HK-2 (cell line): ENCODE measurements around the gene ALKBH3.

Experiments
- DNase-seq: peaks from one replicate; pipeline ENCODE4 v3.0.0-alpha.2; 2018; ENCODE audit not compliant: unreplicated experiment

ALKBH3 gene

DNA sequence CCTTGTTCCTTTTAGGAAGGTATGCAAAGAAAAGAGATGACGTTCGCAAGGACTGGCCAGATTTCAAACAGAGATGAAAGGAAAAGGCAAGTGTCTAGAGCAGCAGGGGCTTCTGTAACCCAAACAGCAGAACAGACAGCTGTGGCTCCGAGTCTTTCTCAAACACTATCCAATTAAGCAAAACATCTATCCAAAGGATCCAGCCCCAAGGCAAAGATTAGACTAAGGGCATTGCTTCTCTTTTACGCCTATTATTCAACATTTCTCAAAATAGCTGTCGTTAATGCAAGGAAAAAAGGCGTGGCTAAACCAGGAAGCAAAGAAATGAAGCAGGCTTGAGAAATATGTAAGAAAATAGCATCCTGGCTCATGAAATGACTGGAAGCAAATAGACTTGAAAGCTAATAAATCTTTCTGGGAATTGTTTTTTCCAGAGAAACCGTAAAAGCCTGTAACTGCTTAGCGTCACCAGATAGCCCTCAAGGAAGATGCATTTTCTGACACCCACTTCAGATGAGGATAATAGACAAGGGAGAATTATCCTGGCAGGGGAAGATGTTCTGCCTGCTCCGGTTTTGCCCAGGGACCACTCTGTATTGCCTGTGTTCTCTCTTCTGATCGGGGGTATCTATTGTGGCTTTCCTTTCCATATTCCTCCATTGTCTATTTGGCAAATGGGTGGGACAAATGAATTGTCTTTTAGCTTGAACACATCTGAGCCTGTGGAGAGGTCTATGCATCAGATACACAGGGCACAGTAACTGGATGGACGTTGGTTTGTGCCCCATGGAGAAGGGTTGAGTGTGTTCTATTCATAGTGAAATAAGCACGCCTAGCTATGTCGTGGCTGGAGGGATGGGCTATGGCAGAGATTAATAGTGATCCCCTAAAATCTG lies 82.0 kb downstream of the ALKBH3 start:
- DNase-seq, result no peak

DNA sequence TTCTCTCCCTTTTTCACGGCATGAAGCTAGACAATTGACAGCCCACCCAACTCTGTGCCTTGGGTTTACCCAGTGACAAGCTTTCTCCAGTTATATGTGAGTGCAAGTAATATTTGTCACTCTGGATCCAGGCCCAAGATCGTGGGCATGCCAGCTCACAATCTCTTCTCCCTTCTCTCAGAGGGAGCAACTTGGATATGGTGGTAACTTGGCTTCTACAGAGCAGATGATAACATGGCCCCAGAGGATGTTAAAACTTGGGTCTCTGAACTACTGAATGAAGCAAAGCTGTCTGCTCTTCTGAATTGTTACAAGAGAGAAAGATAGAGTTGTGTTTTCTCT lies 82.6 kb downstream of the ALKBH3 start:
- DNase-seq, result no peak

DNA sequence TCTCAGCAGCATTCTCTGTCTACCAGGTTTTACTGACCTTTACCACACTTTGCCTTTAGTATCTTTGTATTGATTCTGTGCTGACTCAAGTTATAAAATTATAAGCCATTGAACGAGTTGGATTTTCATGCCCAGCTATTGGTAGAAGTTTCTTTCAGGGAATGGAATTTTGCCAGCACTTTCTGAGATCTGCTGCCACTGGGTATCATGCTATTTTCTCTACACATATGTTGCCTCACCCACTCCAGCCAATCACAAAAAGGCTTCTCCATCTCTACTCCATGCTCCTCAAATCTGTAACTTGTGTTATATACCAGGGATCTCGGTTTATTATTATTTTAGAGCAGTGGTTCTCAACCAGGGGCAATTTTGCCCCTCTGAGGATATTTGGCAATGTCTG lies 87.0 kb downstream of the ALKBH3 start:
- DNase-seq, result no peak

DNA sequence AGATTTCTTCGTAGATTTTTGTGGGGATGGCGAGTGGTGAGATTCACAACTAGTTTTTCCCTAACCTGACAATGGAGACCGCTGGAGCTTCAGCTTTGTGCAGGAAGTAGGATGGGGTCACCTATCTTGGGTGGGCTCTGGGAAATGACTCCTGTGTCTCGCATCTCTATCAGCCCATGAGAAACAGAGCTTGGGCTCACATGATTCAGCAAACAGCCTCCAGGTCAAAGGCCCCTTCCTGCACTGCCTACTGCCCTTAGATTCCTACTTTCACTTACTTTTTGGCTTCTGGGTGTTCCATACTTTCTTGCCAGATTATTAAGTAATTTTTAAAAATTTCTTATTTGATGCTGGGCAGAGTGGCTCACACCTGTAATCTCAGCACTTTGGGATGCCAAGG lies 88.1 kb downstream of the ALKBH3 start:
- no peak for DNase-seq

DNA sequence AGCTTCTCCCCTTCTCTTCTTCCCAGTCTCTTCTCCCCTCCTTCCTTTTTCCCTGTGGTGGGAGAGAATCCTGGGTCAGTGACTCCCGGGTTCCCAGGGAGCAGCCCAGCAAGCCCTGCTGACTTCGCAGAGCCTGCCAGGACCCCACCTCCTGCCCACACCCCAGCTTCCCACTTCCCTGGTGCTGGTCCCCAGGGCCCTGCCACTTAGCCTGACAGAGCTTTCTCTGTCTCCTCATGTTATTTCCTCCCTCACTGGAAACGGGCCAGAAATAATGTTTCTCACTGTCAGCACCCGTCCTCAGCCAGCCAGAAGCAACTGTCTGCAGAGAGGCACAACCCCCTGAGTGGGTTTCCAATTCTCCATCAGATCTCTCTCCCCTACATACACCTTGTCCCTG lies 88.9 kb downstream of the ALKBH3 start:
- no peak for DNase-seq
